ENCODE measurements around the gene MUC5AC. TPM values are rescaled to one million over a fixed set of nuclear protein-coding genes. Genes with fewer than 3 reads are reported as not detected.

The MUC5AC gene
- total RNA-seq, 1 donor from 2014 or later = not detected

DNA sequence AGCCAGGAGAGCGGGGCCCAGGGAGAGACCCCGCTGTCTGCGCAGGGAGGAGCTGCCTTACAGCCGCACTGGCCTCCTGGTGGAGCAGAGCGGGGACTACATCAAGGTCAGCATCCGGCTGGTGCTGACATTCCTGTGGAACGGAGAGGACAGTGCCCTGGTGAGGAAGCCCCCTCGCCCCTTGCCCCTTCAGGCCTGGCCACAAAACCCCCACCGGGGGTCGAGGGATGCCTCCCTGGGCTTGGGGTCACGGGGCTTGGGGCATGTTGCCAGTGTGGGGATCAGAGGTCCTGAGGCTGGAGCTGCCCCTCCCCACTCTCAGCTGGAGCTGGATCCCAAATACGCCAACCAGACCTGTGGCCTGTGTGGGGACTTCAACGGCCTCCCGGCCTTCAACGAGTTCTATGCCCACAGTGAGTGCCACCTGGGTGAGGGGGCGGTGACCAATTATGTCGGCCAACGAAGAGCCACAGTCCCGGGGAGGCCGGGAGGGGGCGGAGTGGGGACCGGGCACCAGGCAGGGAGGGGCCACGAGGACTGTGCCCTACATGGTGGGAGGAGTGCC, 69.3 kb downstream of the MUC5AC start:
- Mint-ChIP-seq H3K27ac (no peak overlapping the region), H3K27me3 (peaks cover 2% of the 10 kb centered on the region), H3K36me3 (ENCODE audit: low read depth) (no peaks in the 10 kb centered on the region), H3K9me3 (no peaks in the 10 kb centered on the region), H3K4me1 (no peaks in the 10 kb centered on the region), H3K4me3 (no peak overlapping the region)
- POLR2A ChIA-PET = no interaction called here
- intact Hi-C loops (cut with micrococcal nuclease) = no loop called here
- no peak for ATAC-seq (ENCODE audit: low read depth)
- no peak for DNase-seq
- TF ChIP-seq CTCF (IDR thresholded peaks at IDR 0.05) = no peak
- CTCF ChIA-PET = no interaction called here

DNA sequence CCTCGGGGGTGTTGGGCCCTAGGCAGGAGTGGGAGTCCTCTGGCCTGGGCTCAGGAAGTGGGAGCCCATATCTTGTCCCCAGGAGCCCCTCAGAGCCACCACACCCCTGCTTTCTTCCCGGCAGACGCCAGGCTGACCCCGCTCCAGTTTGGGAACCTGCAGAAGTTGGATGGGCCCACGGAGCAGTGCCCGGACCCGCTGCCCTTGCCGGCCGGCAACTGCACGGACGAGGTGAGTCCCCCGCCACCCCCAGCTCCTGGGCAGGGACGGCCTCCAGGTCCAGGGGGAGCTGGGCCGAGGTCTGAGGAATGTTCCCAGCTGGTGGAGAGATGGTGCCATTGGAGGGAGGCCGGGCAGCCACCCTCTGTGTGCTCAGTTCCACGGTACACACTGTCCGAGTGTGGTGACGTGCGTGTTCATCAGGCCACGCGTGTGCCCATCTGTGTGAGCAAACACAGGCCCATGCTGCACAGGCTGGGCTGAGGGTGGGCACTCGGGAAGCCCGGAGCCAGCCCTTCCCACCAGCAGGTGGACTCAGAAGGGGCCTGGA, 69.9 kb downstream of the MUC5AC start:
- Mint-ChIP-seq H3K27me3 (peaks cover 2% of the 10 kb centered on the region), H3K4me1 (no peaks in the 10 kb centered on the region), H3K36me3 (ENCODE audit: low read depth) (no peaks in the 10 kb centered on the region), H3K9me3 (no peaks in the 10 kb centered on the region), H3K27ac (no peak overlapping the region), H3K4me3 (no peak overlapping the region)
- intact Hi-C loops (cut with micrococcal nuclease) = no loop called here
- DNase-seq = no peak
- CTCF ChIA-PET = no interaction called here
- POLR2A ChIA-PET = no interaction called here
- no peak for TF ChIP-seq CTCF (IDR thresholded peaks at IDR 0.05)
- no peak for ATAC-seq (ENCODE audit: low read depth)

DNA sequence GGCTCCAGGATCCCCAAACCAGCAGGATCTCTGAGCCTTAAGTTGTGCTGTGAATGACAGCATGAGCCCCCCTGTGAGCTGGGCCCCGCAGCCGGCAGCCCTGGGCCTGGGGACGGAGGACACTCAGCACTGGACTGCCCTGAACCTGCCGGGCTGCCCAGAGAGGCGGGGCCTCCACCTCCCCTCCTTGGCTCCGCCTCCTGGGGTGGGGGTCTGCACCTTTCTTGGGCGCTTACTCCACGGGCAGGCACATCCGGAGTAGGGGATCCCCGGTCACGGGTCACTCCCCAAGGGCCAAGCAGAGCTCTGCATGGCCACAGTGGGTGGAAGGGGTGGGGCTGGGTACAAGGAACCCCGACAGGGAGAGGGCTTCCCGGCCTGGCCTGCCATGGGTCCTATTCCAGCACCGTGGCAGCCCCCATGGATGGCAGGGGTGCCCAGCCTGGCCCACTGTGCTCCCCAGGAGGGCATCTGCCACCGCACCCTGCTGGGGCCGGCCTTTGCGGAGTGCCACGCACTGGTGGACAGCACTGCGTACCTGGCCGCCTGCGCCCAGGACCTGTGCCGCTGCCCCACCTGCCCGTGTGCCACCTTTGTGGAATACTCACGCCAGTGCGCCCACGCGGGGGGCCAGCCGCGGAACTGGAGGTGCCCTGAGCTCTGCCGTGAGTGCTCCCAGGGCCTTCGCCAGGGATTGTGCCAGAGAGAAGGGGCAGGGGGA, 70.5 kb downstream of the MUC5AC start:
- ChIA-PET CTCF (no interaction called here), POLR2A (no interaction called here)
- no peaks in the 10 kb centered on the region for H3K36me3 Mint-ChIP-seq (ENCODE audit: low read depth)
- H3K27me3 Mint-ChIP-seq = peaks cover 2% of the 10 kb centered on the region
- ATAC-seq (ENCODE audit: low read depth) = no peak
- DNase-seq = no peak
- intact Hi-C loops (cut with micrococcal nuclease) = no loop called here
- no peak overlapping the region for H3K4me3 Mint-ChIP-seq
- no peaks in the 10 kb centered on the region for H3K4me1 Mint-ChIP-seq
- no peak for TF ChIP-seq CTCF (IDR thresholded peaks at IDR 0.05)
- H3K9me3 Mint-ChIP-seq = no peaks in the 10 kb centered on the region
- H3K27ac Mint-ChIP-seq = no peak overlapping the region

DNA sequence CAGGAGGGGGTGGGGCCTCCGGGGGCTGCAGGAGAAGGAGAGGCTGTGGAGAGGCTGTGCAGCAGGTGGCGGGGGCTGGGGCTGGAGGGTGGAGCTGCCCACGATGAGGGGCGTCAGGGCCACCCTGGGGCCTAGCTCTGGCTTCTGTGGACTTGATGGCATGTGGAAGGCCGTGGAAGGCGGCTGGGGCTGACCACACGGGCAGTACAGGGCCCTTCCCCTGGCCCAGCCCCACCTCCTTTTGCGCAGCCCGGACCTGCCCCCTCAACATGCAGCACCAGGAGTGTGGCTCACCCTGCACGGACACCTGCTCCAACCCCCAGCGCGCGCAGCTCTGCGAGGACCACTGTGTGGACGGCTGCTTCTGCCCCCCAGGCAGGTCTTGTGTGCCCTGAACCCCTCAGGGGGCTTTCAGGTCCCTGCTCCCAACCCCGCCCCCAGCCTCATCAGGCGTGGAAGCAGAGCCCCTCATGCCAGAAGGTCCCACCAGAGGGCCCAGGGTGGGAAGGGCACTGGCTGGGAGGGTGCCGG, 71.2 kb downstream of the MUC5AC start:
- Mint-ChIP-seq H3K9me3 (no peaks in the 10 kb centered on the region), H3K27ac (no peak overlapping the region), H3K4me1 (no peaks in the 10 kb centered on the region), H3K4me3 (no peak overlapping the region), H3K27me3 (peaks cover 2% of the 10 kb centered on the region), H3K36me3 (ENCODE audit: low read depth) (no peaks in the 10 kb centered on the region)
- no peak for TF ChIP-seq CTCF (IDR thresholded peaks at IDR 0.05)
- ChIA-PET POLR2A (no interaction called here), CTCF (no interaction called here)
- intact Hi-C loops (cut with micrococcal nuclease) = no loop called here
- ATAC-seq (ENCODE audit: low read depth) (no peak), DNase-seq (no peak)

GRCh38 chr11:1229471-1230120, 71.8 kb downstream of the MUC5AC start:
- H3K9me3 Mint-ChIP-seq = no peaks in the 10 kb centered on the region
- no peaks in the 10 kb centered on the region for H3K4me1 Mint-ChIP-seq
- ATAC-seq (ENCODE audit: low read depth) (no peak), DNase-seq (no peak)
- POLR2A ChIA-PET = no interaction called here
- H3K27ac Mint-ChIP-seq = no peak overlapping the region
- TF ChIP-seq CTCF (IDR thresholded peaks at IDR 0.05) = no peak
- no peaks in the 10 kb centered on the region for H3K27me3 Mint-ChIP-seq
- no peaks in the 10 kb centered on the region for H3K36me3 Mint-ChIP-seq (ENCODE audit: low read depth)
- intact Hi-C loops (cut with micrococcal nuclease) = no loop called here
- CTCF ChIA-PET = no interaction called here
- H3K4me3 Mint-ChIP-seq = no peak overlapping the region
